Neutrophil (primary cell): ENCODE measurements around the gene CDAN1.

Source experiments
- H3K27ac ChIP-seq: fragments of 200-600 bp; sonication (generic); 2 replicates; pipeline ENCODE4 v1.5.1; 2016; ENCODE audit warnings: mild to moderate bottlenecking, moderate library complexity
- H3K27me3 ChIP-seq: fragments of 200-600 bp; sonication (generic); 2 replicates; pipeline ENCODE4 v1.6.0; 2016; ENCODE audit warnings: mild to moderate bottlenecking
- H3K36me3 ChIP-seq: fragments of 200-600 bp; sonication (generic); 2 replicates; pipeline ENCODE4 v1.5.1; 2017
- H3K4me1 ChIP-seq, 2 experiments: fragments of 200-600 bp in 1 of 2; sonication (generic) in 1 of 2; 1 replicate in 1 of 2; 2 replicates in 1 of 2; pipeline versions ENCODE4 v1.5.1 to v1.6.1; 2013 to 2016; ENCODE audit warnings: low read depth in 1 of 2, low read length in 1 of 2, mild to moderate bottlenecking in 1 of 2, moderate library complexity in 1 of 2; ENCODE audit not compliant: control insufficient read depth in 1 of 2, insufficient read depth in 1 of 2
- H3K4me3 ChIP-seq, 2 experiments: fragments of 200-600 bp in 1 of 2; sonication (generic) in 1 of 2; 1 replicate in 1 of 2; 2 replicates in 1 of 2; pipeline ENCODE4 v1.5.1; 2013 to 2016; ENCODE audit warnings: low read depth in 1 of 2, low read length in 1 of 2, mild to moderate bottlenecking in 1 of 2, moderate library complexity in 1 of 2
- H3K9me3 ChIP-seq: fragments of 200-600 bp; sonication (generic); 2 replicates; pipeline ENCODE4 v1.5.1; 2016
- TF ChIP-seq, protein P1 (sequence below): fragments of 200-600 bp; sonication (generic); IDR thresholded peaks from 2 replicates; pipeline ENCODE4 v1.5.1; 2016; ENCODE audit warnings: antibody characterized with exemption

Gene CDAN1, protein sequence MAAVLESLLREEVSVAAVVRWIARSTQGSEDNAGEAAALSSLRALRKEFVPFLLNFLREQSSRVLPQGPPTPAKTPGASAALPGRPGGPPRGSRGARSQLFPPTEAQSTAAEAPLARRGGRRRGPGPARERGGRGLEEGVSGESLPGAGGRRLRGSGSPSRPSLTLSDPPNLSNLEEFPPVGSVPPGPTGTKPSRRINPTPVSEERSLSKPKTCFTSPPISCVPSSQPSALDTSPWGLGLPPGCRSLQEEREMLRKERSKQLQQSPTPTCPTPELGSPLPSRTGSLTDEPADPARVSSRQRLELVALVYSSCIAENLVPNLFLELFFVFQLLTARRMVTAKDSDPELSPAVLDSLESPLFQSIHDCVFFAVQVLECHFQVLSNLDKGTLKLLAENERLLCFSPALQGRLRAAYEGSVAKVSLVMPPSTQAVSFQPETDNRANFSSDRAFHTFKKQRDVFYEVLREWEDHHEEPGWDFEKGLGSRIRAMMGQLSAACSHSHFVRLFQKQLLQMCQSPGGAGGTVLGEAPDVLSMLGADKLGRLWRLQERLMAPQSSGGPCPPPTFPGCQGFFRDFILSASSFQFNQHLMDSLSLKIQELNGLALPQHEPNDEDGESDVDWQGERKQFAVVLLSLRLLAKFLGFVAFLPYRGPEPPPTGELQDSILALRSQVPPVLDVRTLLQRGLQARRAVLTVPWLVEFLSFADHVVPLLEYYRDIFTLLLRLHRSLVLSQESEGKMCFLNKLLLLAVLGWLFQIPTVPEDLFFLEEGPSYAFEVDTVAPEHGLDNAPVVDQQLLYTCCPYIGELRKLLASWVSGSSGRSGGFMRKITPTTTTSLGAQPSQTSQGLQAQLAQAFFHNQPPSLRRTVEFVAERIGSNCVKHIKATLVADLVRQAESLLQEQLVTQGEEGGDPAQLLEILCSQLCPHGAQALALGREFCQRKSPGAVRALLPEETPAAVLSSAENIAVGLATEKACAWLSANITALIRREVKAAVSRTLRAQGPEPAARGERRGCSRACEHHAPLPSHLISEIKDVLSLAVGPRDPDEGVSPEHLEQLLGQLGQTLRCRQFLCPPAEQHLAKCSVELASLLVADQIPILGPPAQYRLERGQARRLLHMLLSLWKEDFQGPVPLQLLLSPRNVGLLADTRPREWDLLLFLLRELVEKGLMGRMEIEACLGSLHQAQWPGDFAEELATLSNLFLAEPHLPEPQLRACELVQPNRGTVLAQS

DNA sequence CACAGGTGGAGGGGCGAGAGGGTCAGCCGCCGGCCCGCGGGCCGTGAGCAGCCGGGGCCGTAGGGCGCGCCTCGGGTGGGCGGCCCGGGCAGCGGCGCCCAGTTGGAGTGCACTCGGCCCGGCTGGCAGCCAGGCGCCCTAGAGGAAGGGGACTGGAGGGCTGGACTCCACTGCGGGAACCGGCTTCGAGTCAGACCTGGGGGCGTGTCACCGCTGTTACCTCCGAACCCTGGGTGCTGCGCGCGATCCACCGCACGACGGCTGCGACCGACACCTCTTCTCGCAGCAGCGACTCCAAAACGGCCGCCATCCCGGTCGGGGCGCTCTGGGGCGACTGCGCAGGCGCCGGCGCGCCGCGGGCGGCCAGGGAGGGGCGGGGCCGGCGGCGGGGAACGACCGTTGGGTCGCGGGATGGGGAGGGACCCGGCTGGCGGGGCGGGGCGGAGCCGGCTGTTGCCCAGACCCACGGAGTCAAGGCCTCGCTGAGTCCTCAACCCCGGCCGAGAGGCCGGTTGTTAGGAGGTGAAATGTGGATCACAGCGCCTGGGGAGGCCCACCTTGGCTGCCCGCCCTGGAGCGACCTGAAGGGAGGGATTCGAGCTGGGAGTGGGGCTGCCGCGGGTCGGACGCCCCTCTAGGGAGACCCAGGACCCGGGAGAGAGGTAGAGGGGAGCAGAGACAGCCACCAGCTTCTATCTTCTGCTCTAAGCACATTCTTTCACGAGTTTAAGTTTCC, at the start of gene CDAN1:
Gene CDAN1, minus strand, starts transcription at position 336 of the 736 bp plus-strand sequence. Its CDS starts 26 bp downstream, at position 310.
- H3K4me3 ChIP-seq = peak within 1 kb of the TSS; percentile 77 to 92
- no peaks in the 10 kb centered on the region for H3K9me3 ChIP-seq
- H3K36me3 ChIP-seq = peaks cover 25% of the 10 kb centered on the region
- H3K27ac ChIP-seq = peak within 1 kb of the TSS; percentile 76
- TF ChIP-seq, protein P1, sequence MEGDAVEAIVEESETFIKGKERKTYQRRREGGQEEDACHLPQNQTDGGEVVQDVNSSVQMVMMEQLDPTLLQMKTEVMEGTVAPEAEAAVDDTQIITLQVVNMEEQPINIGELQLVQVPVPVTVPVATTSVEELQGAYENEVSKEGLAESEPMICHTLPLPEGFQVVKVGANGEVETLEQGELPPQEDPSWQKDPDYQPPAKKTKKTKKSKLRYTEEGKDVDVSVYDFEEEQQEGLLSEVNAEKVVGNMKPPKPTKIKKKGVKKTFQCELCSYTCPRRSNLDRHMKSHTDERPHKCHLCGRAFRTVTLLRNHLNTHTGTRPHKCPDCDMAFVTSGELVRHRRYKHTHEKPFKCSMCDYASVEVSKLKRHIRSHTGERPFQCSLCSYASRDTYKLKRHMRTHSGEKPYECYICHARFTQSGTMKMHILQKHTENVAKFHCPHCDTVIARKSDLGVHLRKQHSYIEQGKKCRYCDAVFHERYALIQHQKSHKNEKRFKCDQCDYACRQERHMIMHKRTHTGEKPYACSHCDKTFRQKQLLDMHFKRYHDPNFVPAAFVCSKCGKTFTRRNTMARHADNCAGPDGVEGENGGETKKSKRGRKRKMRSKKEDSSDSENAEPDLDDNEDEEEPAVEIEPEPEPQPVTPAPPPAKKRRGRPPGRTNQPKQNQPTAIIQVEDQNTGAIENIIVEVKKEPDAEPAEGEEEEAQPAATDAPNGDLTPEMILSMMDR = peak; percentile 45
- H3K27me3 ChIP-seq = no peaks in the 10 kb centered on the region
- peaks cover 13 to 14% of the 10 kb centered on the region in 2 experiments for H3K4me1 ChIP-seq

DNA sequence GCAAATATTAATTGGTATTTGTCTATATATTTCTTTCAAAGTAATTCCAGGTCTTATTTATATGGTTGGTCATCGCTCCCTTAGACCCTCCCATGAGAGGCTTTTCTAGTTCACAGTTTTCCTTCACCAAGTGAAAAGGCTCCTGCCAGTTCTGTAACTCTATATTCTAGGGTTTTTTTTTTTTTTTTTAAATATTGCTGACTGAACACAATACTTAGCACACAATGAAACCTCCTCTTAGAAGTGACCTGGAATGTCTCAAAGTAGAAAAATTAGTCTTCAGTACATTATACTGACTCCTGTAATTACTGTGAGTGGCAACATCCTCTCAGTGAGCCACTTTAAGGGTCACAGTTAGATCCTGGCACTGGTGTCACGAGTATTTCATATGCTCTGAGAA, 48.6 kb upstream of the CDAN1 start:
- H3K4me3 ChIP-seq = no peak overlapping the region
- no peaks in the 10 kb centered on the region for H3K9me3 ChIP-seq
- H3K27ac ChIP-seq = no peak overlapping the region
- peaks cover 17% of the 10 kb centered on the region for H3K36me3 ChIP-seq
- H3K27me3 ChIP-seq = no peaks in the 10 kb centered on the region
- H3K4me1 ChIP-seq = no peaks in the 10 kb centered on the region
- TF ChIP-seq, protein P1 = no peak

- Histone ChIP-seq H3K27me3 (no peaks in the 10 kb centered on the region), H3K27ac (no peak overlapping the region), H3K4me3 (no peak overlapping the region), H3K9me3 (no peaks in the 10 kb centered on the region), H3K4me1 (no peaks in the 10 kb centered on the region), H3K36me3 (peaks cover 17% of the 10 kb centered on the region)
- TF ChIP-seq, protein P1 = no peak
Observed at GRCh38 chr15:42784705-42785104, 47.8 kb upstream of the CDAN1 start.

GRCh38 chr15:42782716-42783115, 45.8 kb upstream of the CDAN1 start:
- Histone ChIP-seq H3K36me3 (peaks cover 17% of the 10 kb centered on the region), H3K27ac (no peak overlapping the region), H3K4me1 (no peaks in the 10 kb centered on the region), H3K9me3 (no peaks in the 10 kb centered on the region), H3K4me3 (no peak overlapping the region), H3K27me3 (no peaks in the 10 kb centered on the region)
- TF ChIP-seq, protein P1 = no peak

GRCh38 chr15:42775416-42775815, 38.5 kb upstream of the CDAN1 start:
- Histone ChIP-seq H3K4me3 (no peak overlapping the region), H3K27me3 (no peaks in the 10 kb centered on the region), H3K4me1 (no peaks in the 10 kb centered on the region), H3K36me3 (peaks cover 33% of the 10 kb centered on the region), H3K27ac (no peak overlapping the region), H3K9me3 (no peaks in the 10 kb centered on the region)
- TF ChIP-seq, protein P1 = no peak
